H1 (cell line): ENCODE data around the gene DOP1B. TPM values are rescaled to one million over a fixed set of nuclear protein-coding genes. Genes with fewer than 3 reads are reported as not detected.
A peak's percentile ranks its signal among the peaks of the same experiment; 100 is the strongest.

Source experiments
- CTCF ChIA-PET: fragments of 300-600 bp; sonication (Branson Sonifier 250); formaldehyde crosslinking; loops from one replicate; lab custom pipeline; 2021; ENCODE audit not compliant: partially characterized antibody; lab: Charles Lee
- POLR2A ChIA-PET: fragments of 300-600 bp; sonication (Branson Sonifier 250); formaldehyde crosslinking; loops from one replicate; lab custom pipeline; 2021; ENCODE audit warnings: inconsistent platforms; ENCODE audit not compliant: partially characterized antibody; lab: Charles Lee
- DNase-seq, 2 experiments: peaks; one replicate each; pipeline versions ENCODE4 v3.0.0 to v3.0.0-alpha.2; 2010 to 2022; ENCODE audit warnings: low spot score in 2 of 2, low read depth in 1 of 2, mixed read lengths in 1 of 2
- FAIRE-seq: peaks from 2 replicates; lab custom pipeline; 2011; peaks lifted over from hg19 to GRCh38; lab: Jason Lieb, UNC
- H2AFZ ChIP-seq: 2 replicates; pipeline ENCODE4 v1.8.1; 2012; ENCODE audit warnings: low read length, inconsistent platforms
- H2AK5ac ChIP-seq: 2 replicates; pipeline ENCODE4 v1.6.1; 2013; ENCODE audit warnings: low read depth, low read length
- H2BK120ac ChIP-seq: replicated peaks from 2 replicates; pipeline ENCODE3; 2013; ENCODE audit warnings: low read depth, low read length, inconsistent platforms
- H2BK12ac ChIP-seq: 2 replicates; pipeline ENCODE4 v1.6.1; 2013; ENCODE audit warnings: low read depth, low read length
- H2BK15ac ChIP-seq: 2 replicates; pipeline ENCODE4 v1.6.1; 2013; ENCODE audit warnings: low read length
- H2BK20ac ChIP-seq: 2 replicates; pipeline ENCODE4 v1.6.1; 2013; ENCODE audit warnings: low read length
- H2BK5ac ChIP-seq: 2 replicates; pipeline ENCODE4 v1.6.1; 2013; ENCODE audit warnings: low read depth, low read length
- H3K14ac ChIP-seq: 2 replicates; pipeline ENCODE4 v1.6.1; 2013; ENCODE audit warnings: inconsistent platforms; ENCODE audit not compliant: insufficient read length
- H3K18ac ChIP-seq: 2 replicates; pipeline ENCODE4 v1.6.1; 2013; ENCODE audit warnings: low read length; ENCODE audit errors: extremely low read depth
- H3K23ac ChIP-seq: 2 replicates; pipeline ENCODE4 v1.6.1; 2013; ENCODE audit warnings: inconsistent platforms; ENCODE audit not compliant: insufficient read length
- H3K23me2 ChIP-seq: 2 replicates; pipeline ENCODE4 v1.6.1; 2013; ENCODE audit warnings: low read depth, low read length
- H3K27ac ChIP-seq: 2 replicates; pipeline ENCODE4 v1.6.1; 2011; ENCODE audit warnings: low read depth, low read length, inconsistent platforms
- H3K27me3 ChIP-seq, 4 experiments: replicated peaks in 1 of 4; 1 replicate in 1 of 4; 2 replicates in 3 of 4; pipeline versions ENCODE4 v1.6.1 to v1.8.1; 2011 to 2013; ENCODE audit warnings: low read length in 3 of 4, mild to moderate bottlenecking in 3 of 4, inconsistent platforms in 2 of 4, mixed read lengths in 2 of 4, moderate library complexity in 1 of 4; ENCODE audit not compliant: control insufficient read depth in 3 of 4, insufficient read depth in 3 of 4; ENCODE audit errors: extremely low read depth in 1 of 4
- H3K36me3 ChIP-seq, 4 experiments: 2 replicates each; pipeline versions ENCODE4 v1.6.1 to v1.8.1; 2011 to 2013; ENCODE audit warnings: mild to moderate bottlenecking in 4 of 4, low read length in 3 of 4, moderate library complexity in 2 of 4, control low read depth in 1 of 4, inconsistent platforms in 1 of 4; ENCODE audit not compliant: insufficient read depth in 4 of 4, control insufficient read depth in 2 of 4
- H3K4ac ChIP-seq: replicated peaks from 2 replicates; pipeline ENCODE3; 2013; ENCODE audit warnings: low read length, low read depth, mixed read lengths, inconsistent platforms; ENCODE audit not compliant: insufficient read length
- H3K4me1 ChIP-seq, 4 experiments: replicated peaks in 1 of 4; 1 replicate in 1 of 4; 2 replicates in 3 of 4; pipeline versions ENCODE4 v1.6.1 to v1.8.1; 2011 to 2013; ENCODE audit warnings: low read length in 3 of 4, inconsistent platforms in 2 of 4, mixed read lengths in 1 of 4; ENCODE audit not compliant: insufficient read depth in 4 of 4, control insufficient read depth in 3 of 4
- H3K4me2 ChIP-seq, 2 experiments: 2 replicates each; pipeline versions ENCODE4 v1.6.1 to v1.8.1; 2011 to 2013; ENCODE audit warnings: low read depth in 2 of 2, low read length in 2 of 2, control low read depth in 1 of 2, inconsistent platforms in 1 of 2, mild to moderate bottlenecking in 1 of 2; ENCODE audit not compliant: insufficient read depth in 1 of 2
- H3K4me3 ChIP-seq, 4 experiments: fragments of 200-600, 300-600 bp in 1 of 4; sonication (generic), shearing (Covaris generic), sonication (Bioruptor Twin) in 1 of 4; 2 replicates each; pipeline versions ENCODE4 v1.5.1 to v1.8.1; 2011 to 2016; ENCODE audit warnings: low read length in 4 of 4, low read depth in 3 of 4, control low read depth in 2 of 4, inconsistent platforms in 2 of 4, mild to moderate bottlenecking in 2 of 4, mixed read lengths in 1 of 4, moderate library complexity in 1 of 4; ENCODE audit not compliant: insufficient read depth in 2 of 4; ENCODE audit errors: extremely low read depth in 1 of 4
- H3K56ac ChIP-seq: replicated peaks from 2 replicates; pipeline ENCODE3; 2013; ENCODE audit warnings: low read depth, mild to moderate bottlenecking, mixed read lengths, low read length, inconsistent platforms; ENCODE audit not compliant: insufficient read length
- H3K79me1 ChIP-seq: 2 replicates; pipeline ENCODE4 v1.6.1; 2013; ENCODE audit warnings: low read depth, low read length, control low read depth
- H3K79me2 ChIP-seq, 2 experiments: 2 replicates each; pipeline versions ENCODE4 v1.6.1 to v1.8.1; 2012 to 2013; ENCODE audit warnings: low read length in 2 of 2, mild to moderate bottlenecking in 2 of 2, inconsistent platforms in 1 of 2; ENCODE audit not compliant: insufficient read depth in 2 of 2, control insufficient read depth in 1 of 2
- H3K9ac ChIP-seq, 4 experiments: replicated peaks in 1 of 4; 1 replicate in 1 of 4; 2 replicates in 3 of 4; pipeline versions ENCODE4 v1.6.1 to v1.8.1; 2011 to 2013; ENCODE audit warnings: low read depth in 3 of 4, low read length in 3 of 4, control low read depth in 2 of 4, mild to moderate bottlenecking in 2 of 4, moderate library complexity in 2 of 4, inconsistent platforms in 1 of 4; ENCODE audit errors: extremely low read depth in 1 of 4
- H3K9me3 ChIP-seq, 2 experiments: 2 replicates each; pipeline versions ENCODE4 v1.6.1 to v1.8.1; 2012 to 2013; ENCODE audit warnings: mild to moderate bottlenecking in 2 of 2, moderate library complexity in 2 of 2, control low read depth in 1 of 2, inconsistent platforms in 1 of 2, low read depth in 1 of 2, low read length in 1 of 2, mixed read lengths in 1 of 2; ENCODE audit not compliant: insufficient read depth in 2 of 2
- H4K20me1 ChIP-seq, 2 experiments: replicated peaks in 1 of 2; 2 replicates each; pipeline versions ENCODE3 to v1.8.1; 2011 to 2013; ENCODE audit warnings: inconsistent platforms in 2 of 2, low read length in 2 of 2, mild to moderate bottlenecking in 1 of 2; ENCODE audit not compliant: insufficient read depth in 2 of 2, control insufficient read depth in 1 of 2
- H4K5ac ChIP-seq: 2 replicates; pipeline ENCODE4 v1.6.1; 2013; ENCODE audit warnings: low read length, low read depth, mixed read lengths, inconsistent platforms; ENCODE audit not compliant: insufficient read length
- H4K8ac ChIP-seq: 2 replicates; pipeline ENCODE4 v1.8.0; 2013; ENCODE audit warnings: mild to moderate bottlenecking, moderate library complexity, low read length, inconsistent platforms; ENCODE audit not compliant: insufficient read depth; ENCODE audit errors: extremely low read depth
- H4K91ac ChIP-seq: replicated peaks from 2 replicates; pipeline ENCODE3; 2013; ENCODE audit warnings: low read length, mixed read lengths, inconsistent platforms; ENCODE audit not compliant: insufficient read length
- BCL11A ChIP-seq, 2 experiments: IDR thresholded peaks; one replicate each; pipeline ENCODE4 v1.6.1; 2011; ENCODE audit warnings: low read depth in 2 of 2, low read length in 2 of 2, mild to moderate bottlenecking in 2 of 2
- E2F6 ChIP-seq: IDR thresholded peaks from 2 replicates; pipeline ENCODE4 v1.6.1; 2012; ENCODE audit warnings: inconsistent platforms
- EZH2 ChIP-seq: fragments of 200-600 bp; sonication (generic); IDR thresholded peaks from 2 replicates; pipeline ENCODE4 v1.7.1; 2012; ENCODE audit warnings: low read depth, mild to moderate bottlenecking, moderate library complexity, low read length, inconsistent platforms; ENCODE audit not compliant: severe bottlenecking
- POLR2A ChIP-seq, 2 experiments: IDR thresholded peaks; 1 replicate in 1 of 2; 2 replicates in 1 of 2; pipeline ENCODE4 v1.6.1; 2011; ENCODE audit warnings: low read depth in 2 of 2, low read length in 2 of 2, mild to moderate bottlenecking in 2 of 2; ENCODE audit errors: control extremely low read depth in 1 of 2
- RFX5 ChIP-seq: IDR thresholded peaks from 2 replicates; pipeline ENCODE4 v1.6.1; 2011; ENCODE audit warnings: low read depth, low read length, improper control_type of control experiment, borderline replicate concordance
- SUZ12 ChIP-seq: fragments of 200-600 bp; sonication (generic); IDR thresholded peaks from 2 replicates; pipeline ENCODE4 v1.6.1; 2012; ENCODE audit warnings: mild to moderate bottlenecking, inconsistent platforms, low read length, moderate library complexity, mixed read lengths
- WGBS, 2 experiments: shearing (Covaris generic) in 1 of 2; methylation state at CpG; one replicate each; pipeline versions ENCODE4 v1.1.6 to v1.1.7; 2013 to 2015; ENCODE audit warnings: low lambda C conversion rate in 2 of 2, mixed read lengths in 2 of 2, inconsistent platforms in 1 of 2, low coverage in 1 of 2, missing lambda C conversion rate in 1 of 2; ENCODE audit not compliant: insufficient replicate concordance in 2 of 2, insufficient coverage in 1 of 2, insufficient read length in 1 of 2; ENCODE audit errors: extremely low coverage in 1 of 2, missing lambda C conversion rate in 1 of 2; 5-methylcytosine and 5-hydroxymethylcytosine counted together
- polyA plus RNA-seq, 7 experiments: library from polyadenylated mRNA; depleted of rRNA in 3 of 7; stranded (reverse) in 5 of 7; unstranded in 2 of 7; fragments of >200 nt in 5 of 7; fragments of 200-250 nt in 2 of 7; gene quantifications; 1 replicate in 5 of 7; 2 replicates in 1 of 7; 4 replicates in 1 of 7; pipeline versions ENCODE4 v1.2.1 to v1.2.3, GENCODE V29; 2011 to 2013; ENCODE audit warnings: missing spikeins in 2 of 7, mixed read lengths in 2 of 7
- total RNA-seq: library from RNA; stranded (reverse); fragmentation: NEBNext Ultra II Directional; extraction: Animal tissue kit (Norgen Biotek cat#: 25700); gene quantifications from 2 replicates; pipeline ENCODE4 v1.2.1, GENCODE V29; 2021

DOP1B gene
- total and polyA plus RNA-seq, 2 of the 8 experiments (the other 6 are each of a cell fraction or from before 2014, with no cell fraction given), result 2.8 to 9.9 TPM

GRCh38 chr21:36134803-36135390, 21.7 kb upstream of the DOP1B start, which contains the start of gene CBR3:
CBR3 (plus strand) TSS chr21:36135079; CDS start chr21:36135193, 114 bp downstream.
- 3% methylated on average over 48 of the region's 53 CpGs; no CpG with 5 or more reads in 1 of the 2 experiments for WGBS, 2 experiments
- H3K9ac ChIP-seq, result peak within 1 kb of the TSS in 1 of 4 experiments; percentile 55; a peak in 2 of 7 replicates

More at GRCh38 chr21:36134803-36135390, 21.7 kb upstream of the DOP1B start, which contains the start of gene CBR3:
- POLR2A ChIA-PET, result interaction anchor here (1.6 kb wide), 1 partner anchor 12 kb away, joined by 5 read pairs; no protein-coding TSS in a partner anchor
- no peak within 1 kb of the TSS for H3K4ac ChIP-seq
- peak within 1 kb of the TSS; percentile 48; the same call in 1 of the 2 replicates for H3K18ac ChIP-seq
- peaks cover 11 to 43% (median 28%) of the 10 kb centered on the region in 4 experiments for H3K27me3 ChIP-seq
- H2AFZ ChIP-seq, result no peak within 1 kb of the TSS
- H2BK120ac ChIP-seq, result no peak within 1 kb of the TSS
- FAIRE-seq (no peak), DNase-seq (no peak)
- H3K9me3 ChIP-seq, result no peaks in the 10 kb centered on the region
- H3K79me1 ChIP-seq, result no peaks in the 10 kb centered on the region
- no peak within 1 kb of the TSS; the same call in 1 of the 2 replicates for H4K8ac ChIP-seq
- no peak within 1 kb of the TSS for H2BK5ac ChIP-seq
- H2BK20ac ChIP-seq, result no peak within 1 kb of the TSS; the same call in 1 of the 2 replicates
- no peak within 1 kb of the TSS for H3K14ac ChIP-seq
- no peak within 1 kb of the TSS for H4K91ac ChIP-seq
- no peak within 1 kb of the TSS for H2AK5ac ChIP-seq
- H3K4me3 ChIP-seq, result peak within 1 kb of the TSS; percentile 37 to 68 (median 56)
- CTCF ChIA-PET, result interaction anchor here (0.6 to 4.4 kb wide), 4 partner anchors 10 to 199 kb away, joined by 3 to 22 read pairs (median 4); no protein-coding TSS in a partner anchor
- H3K23ac ChIP-seq, result no peak within 1 kb of the TSS
- no peak within 1 kb of the TSS for H4K5ac ChIP-seq
- H3K4me1 ChIP-seq, result peaks cover 3 to 15% (median 7%) of the 10 kb centered on the region in 4 experiments
- peaks cover 0 to 2% of the 10 kb centered on the region in 2 experiments for H4K20me1 ChIP-seq
- peak within 1 kb of the TSS; percentile 27; the same call in 1 of the 2 replicates for H2BK12ac ChIP-seq
- peak; percentile 73; the same call in 1 of the 2 replicates for TF ChIP-seq SUZ12
- no peak for TF ChIP-seq RFX5
- peak; percentile 67 for TF ChIP-seq E2F6
- TF ChIP-seq BCL11A (IDR thresholded peaks at IDR 0.05; ENCODE audit: low read depth in 2 of 2, low read length in 2 of 2), result no peak
- TF ChIP-seq EZH2, result peak; percentile 78
- no peak for TF ChIP-seq POLR2A (IDR thresholded peaks at IDR 0.05; ENCODE audit: control extremely low read depth in 1 of 2, low read depth in 2 of 2, low read length in 2 of 2)
- H2BK15ac ChIP-seq, result peak within 1 kb of the TSS; percentile 65; the same call in 1 of the 2 replicates
- H3K56ac ChIP-seq, result no peak within 1 kb of the TSS
- no peaks in the 10 kb centered on the region for H3K36me3 ChIP-seq
- H3K4me2 ChIP-seq, result peak within 1 kb of the TSS; percentile 76 to 95
- peaks cover 18% of the 10 kb centered on the region for H3K23me2 ChIP-seq
- H3K27ac ChIP-seq, result no peak within 1 kb of the TSS
- H3K79me2 ChIP-seq, result no peaks in the 10 kb centered on the region
